HepG2 (cell line): Measurements from ENCODE around the gene CSKMT. TPM values are rescaled to one million over a fixed set of nuclear protein-coding genes. Genes with fewer than 3 reads are reported as not detected.

Source experiments
- ATAC-seq: fragments of 200-7000 bp; cut with Tn5 transposase; 3 replicates; pipeline ENCODE4 v1.9.1; 2020; ENCODE audit warnings: mild to moderate bottlenecking, moderate library complexity
- BruUV-seq: library from RNA; stranded (reverse); fragments of 400-500 nt; replicated peaks from 2 replicates; lab custom pipeline; 2021; lab: Mats Ljungman, UMichigan
- CTCF ChIA-PET: fragments of 300-600 bp; formaldehyde crosslinking; extraction: SDS; loops from one replicate; lab custom pipeline; 2021; ENCODE audit warnings: low total read pairs, inconsistent platforms, low intra/inter-chr PET ratio; lab: Yijun Ruan, JAX
- POLR2A ChIA-PET: fragments of 350-600 bp; sonication (Branson Sonifier 250); formaldehyde crosslinking; loops from one replicate; lab custom pipeline; 2020; ENCODE audit warnings: antibody characterized with exemption, inconsistent platforms; lab: Yijun Ruan, JAX
- DNase-seq: peaks from one replicate; pipeline ENCODE4 v3.0.0-alpha.2; 2015; ENCODE audit warnings: low spot score
- FAIRE-seq: peaks from 3 replicates; lab custom pipeline; 2011; peaks lifted over from hg19 to GRCh38; lab: Jason Lieb, UNC
- H2AFZ ChIP-seq: one replicate; pipeline ENCODE4 v1.6.1; 2011; ENCODE audit warnings: low read length, inconsistent platforms
- H3K27ac ChIP-seq: fragments of 300-600 bp; 3 replicates; pipeline ENCODE4 v1.8.0; 2011; ENCODE audit warnings: mixed run types, mild to moderate bottlenecking, mixed read lengths, low read length, inconsistent platforms; ENCODE audit not compliant: insufficient read depth; ENCODE audit errors: extremely low read length
- H3K27me3 ChIP-seq, 2 experiments: fragments of 200-600 bp in 1 of 2; 2 replicates in 1 of 2; 3 replicates in 1 of 2; pipeline versions ENCODE4 v1.6.0 to v1.8.0; 2011; ENCODE audit warnings: low read length in 2 of 2, mild to moderate bottlenecking in 2 of 2, moderate library complexity in 2 of 2, inconsistent platforms in 1 of 2; ENCODE audit not compliant: insufficient read depth in 2 of 2, control insufficient read depth in 1 of 2
- H3K36me3 ChIP-seq, 2 experiments: fragments of 200-600 bp in 1 of 2; replicated peaks in 1 of 2; 2 replicates in 1 of 2; 3 replicates in 1 of 2; pipeline versions ENCODE4 v1.5.1 to v1.8.0; 2011; ENCODE audit warnings: low read length in 2 of 2, inconsistent platforms in 1 of 2; ENCODE audit not compliant: insufficient read depth in 2 of 2, control insufficient read depth in 1 of 2
- H3K4me1 ChIP-seq: 2 replicates; pipeline ENCODE4 v1.5.1; 2012; ENCODE audit warnings: low read length, inconsistent platforms; ENCODE audit not compliant: insufficient read depth
- H3K4me2 ChIP-seq: 2 replicates; pipeline ENCODE4 v1.6.0; 2011; ENCODE audit warnings: low read depth, low read length, inconsistent platforms
- H3K4me3 ChIP-seq, 3 experiments: fragments of 200-600 bp in 1 of 3; sonication (generic), shearing (Covaris generic) in 1 of 3; replicated peaks in 1 of 3; 2 replicates each; pipeline ENCODE4 v1.5.1; 2011 to 2016; ENCODE audit warnings: low read length in 3 of 3, inconsistent platforms in 2 of 3, low read depth in 2 of 3, mild to moderate bottlenecking in 2 of 3, control low read depth in 1 of 3, mixed read lengths in 1 of 3; ENCODE audit not compliant: insufficient read depth in 1 of 3
- H3K79me2 ChIP-seq: one replicate; pipeline ENCODE4 v1.6.1; 2011; ENCODE audit warnings: low read length, inconsistent platforms; ENCODE audit not compliant: insufficient read depth
- H3K9ac ChIP-seq: 2 replicates; pipeline ENCODE4 v1.6.0; 2011; ENCODE audit warnings: mild to moderate bottlenecking, low read depth, low read length, inconsistent platforms; ENCODE audit not compliant: insufficient read depth
- H3K9me3 ChIP-seq: 2 replicates; pipeline ENCODE4 v1.5.1; 2012; ENCODE audit warnings: mild to moderate bottlenecking, low read length
- H4K20me1 ChIP-seq: 2 replicates; pipeline ENCODE4 v1.6.0; 2011; ENCODE audit warnings: inconsistent platforms, mild to moderate bottlenecking, low read length, moderate library complexity; ENCODE audit not compliant: insufficient read depth
- CSRNP2 ChIP-seq: sonication (generic); formaldehyde crosslinking; conservative IDR thresholded peaks from 2 replicates; pipeline ENCODE4 v1.8.0; 2022; ENCODE audit warnings: low read depth, missing genetic modification reagents
- MAFF ChIP-seq: IDR thresholded peaks from 2 replicates; pipeline ENCODE4 v1.6.1; 2011; ENCODE audit warnings: low read depth, low read length, improper control_type of control experiment
- MAFK ChIP-seq, 2 experiments: IDR thresholded peaks in 1 of 2; conservative IDR thresholded peaks in 1 of 2; 2 replicates each; pipeline ENCODE4 v1.6.1; 2011; ENCODE audit warnings: improper control_type of control experiment in 2 of 2, low read length in 2 of 2
- TFDP1 ChIP-seq: IDR thresholded peaks from 2 replicates; pipeline ENCODE4 v1.6.1; 2016; ENCODE audit warnings: missing compliant biosample characterization, missing genetic modification reagents, borderline replicate concordance
- TRAFD1 ChIP-seq: sonication (generic); formaldehyde crosslinking; IDR thresholded peaks from 2 replicates; pipeline ENCODE4 v1.5.1; 2020; ENCODE audit warnings: missing genetic modification reagents, mild to moderate bottlenecking, borderline replicate concordance
- WIZ ChIP-seq: sonication (generic); formaldehyde crosslinking; IDR thresholded peaks from 2 replicates; pipeline ENCODE4 v1.5.1; 2020; ENCODE audit warnings: mild to moderate bottlenecking, missing genetic modification reagents
- ZBTB21 ChIP-seq: sonication (generic); formaldehyde crosslinking; IDR thresholded peaks from 2 replicates; pipeline ENCODE4 v1.4.0; 2020; ENCODE audit warnings: missing genetic modification reagents
- ZNF547 ChIP-seq: sonication (generic); formaldehyde crosslinking; IDR thresholded peaks from 2 replicates; pipeline ENCODE4 v1.5.1; 2020; ENCODE audit warnings: mild to moderate bottlenecking, missing genetic modification reagents
- ZNF607 ChIP-seq: sonication (generic); formaldehyde crosslinking; IDR thresholded peaks from 2 replicates; pipeline ENCODE4 v1.5.1; 2020; ENCODE audit warnings: missing genetic modification reagents, mild to moderate bottlenecking, borderline replicate concordance
- ZNF775 ChIP-seq: sonication (generic); formaldehyde crosslinking; IDR thresholded peaks from 2 replicates; pipeline ENCODE4 v1.4.0; 2020; ENCODE audit warnings: missing genetic modification reagents, mild to moderate bottlenecking, moderate library complexity, borderline replicate concordance
- WGBS: methylation state at CpG from one replicate; pipeline ENCODE4 v1.1.6; 2017; ENCODE audit warnings: low lambda C conversion rate; 5-methylcytosine and 5-hydroxymethylcytosine counted together
- in situ Hi-C: cut with HindIII; loops from 2 replicates; pipeline ENCODE4 v1.10.0; 2017; ENCODE audit warnings: low pct_unique_long_range_greater_than_20kb; ENCODE audit not compliant: extremely low pct_ligation_motif_present
- intact Hi-C: fragments of 100-400 bp; cut with micrococcal nuclease; formaldehyde crosslinking; loops from one replicate; pipeline ENCODE4 v1.10.0; 2022; ENCODE audit not compliant: unreplicated experiment
- polyA plus RNA-seq, 8 experiments: library from polyadenylated mRNA; depleted of rRNA in 3 of 8; stranded (reverse) in 7 of 8; unstranded in 1 of 8; fragments of >200 nt; fragmentation: Illumina TruSeq in 4 of 8; extraction: Trizol in 4 of 8; gene quantifications; 2 replicates each; pipeline versions ENCODE4 v1.2.1 to v1.2.3, GENCODE V29; 2011 to 2016; ENCODE audit warnings: low read depth in 4 of 8, missing spikeins in 1 of 8, mixed read lengths in 1 of 8; ENCODE audit not compliant: insufficient read depth in 1 of 8
- total RNA-seq, 5 experiments: library from RNA; depleted of rRNA; stranded (reverse); fragments of >200 nt; fragmentation: Illumina TruSeq; extraction: Trizol; gene quantifications; 2 replicates each; pipeline ENCODE4 v1.2.3, GENCODE V29; 2016; ENCODE audit warnings: low read depth in 1 of 5

Gene CSKMT
- total and polyA plus RNA-seq, 2 of the 13 experiments (the other 11 are each of a cell fraction or from before 2014, with no cell fraction given) = 7.6 to 31.8 TPM

GRCh38 chr11:62716206-62716605 lies 51.1 kb downstream of the CSKMT start:
- Histone ChIP-seq H3K9me3 (no peaks in the 10 kb centered on the region), H3K4me1 (no peaks in the 10 kb centered on the region), H3K4me3 (no peak overlapping the region), H3K27me3 (no peaks in the 10 kb centered on the region), H4K20me1 (no peaks in the 10 kb centered on the region; the same call in 1 of the 2 replicates), H3K4me2 (no peak overlapping the region), H2AFZ (no peak overlapping the region), H3K79me2 (peaks cover 16% of the 10 kb centered on the region), H3K27ac (no peak overlapping the region), H3K36me3 (peaks cover 31 to 92% of the 10 kb centered on the region in 2 experiments), H3K9ac (0 out of 2 replicates have a peak overlapping the region, but pooled peaks have one; percentile 3)
- TF ChIP-seq ZNF547 (CRISPR knock-in tag) = no peak
- no peak for TF ChIP-seq ZNF607
- no peak for TF ChIP-seq TRAFD1 (CRISPR knock-in tag)
- TF ChIP-seq TFDP1 (CRISPR knock-in tag) = no peak
- TF ChIP-seq CSRNP2 (CRISPR knock-in tag) = no peak
- peak; percentile 90 to 95 for TF ChIP-seq MAFK (conservative IDR thresholded peaks at IDR 0.05 in 1 of 2, IDR thresholded peaks at IDR 0.05 in 1 of 2; ENCODE audit: low read length in 2 of 2)
- peak; percentile 93 for TF ChIP-seq MAFF
- no peak for TF ChIP-seq WIZ (CRISPR knock-in tag)
- no peak for TF ChIP-seq ZNF775 (CRISPR knock-in tag)
- no peak for TF ChIP-seq ZBTB21 (CRISPR knock-in tag)
- BruUV-seq = no TSS peak
- CTCF ChIA-PET = no interaction called here
- no peak for DNase-seq
- ATAC-seq = no peak
- FAIRE-seq = no peak
- POLR2A ChIA-PET = interaction anchor here (1.8 kb wide), 1 partner anchor 11 kb away, joined by 6 read pairs; the partner anchor contains the start of gene HNRNPUL2
- in situ Hi-C loops (no loop called here), intact Hi-C loops (no loop called here)
- whole genome bisulfite sequencing = 94% methylated on average over 5 of the region's 5 CpGs
